Body of pancreas (tissue), 4 donors: ENCODE measurements around the gene UBE2I. TPM values are rescaled to one million over a fixed set of nuclear protein-coding genes. Genes with fewer than 3 reads are reported as not detected.
"Not testable (repeated sequence)": the region's sequence is repeated elsewhere in the genome, so short reads cannot be mapped to it uniquely, and the experiment has no call there.

Experiments
- ATAC-seq: fragments of 150-250 bp; one replicate; pipeline ENCODE4 v1.9.1; 2016
- DNase-seq, 4 donors: peaks; one replicate each; pipeline ENCODE4 v3.0.0-alpha.2; 2019
- H3K27ac ChIP-seq, 4 donors: fragments of 200-600 bp; sonication (generic); 1 replicate in 3 of 4; 2 replicates in 1 of 4; pipeline versions ENCODE4 v1.5.1 to v1.6.1; 2016 to 2019; ENCODE audit warnings: mild to moderate bottlenecking in 1 of 4, mixed read lengths in 1 of 4, moderate library complexity in 1 of 4
- H3K27me3 ChIP-seq, 2 donors: fragments of 200-600 bp; sonication (generic); one replicate each; pipeline ENCODE4 v1.6.0; 2016; ENCODE audit warnings: mild to moderate bottlenecking in 1 of 2
- H3K36me3 ChIP-seq, 2 donors: fragments of 200-600 bp; sonication (generic); replicated peaks in 1 of 2; 2 replicates each; pipeline ENCODE4 v1.5.1; 2016; ENCODE audit warnings: low read depth in 2 of 2; ENCODE audit not compliant: insufficient read depth in 1 of 2
- H3K4me1 ChIP-seq: fragments of 200-600 bp; sonication (generic); one replicate; pipeline ENCODE4 v1.6.0; 2016
- H3K4me3 ChIP-seq, 2 donors: fragments of 200-600 bp; sonication (generic); 1 replicate in 1 of 2; 2 replicates in 1 of 2; pipeline ENCODE4 v1.5.1; 2016 to 2019
- H3K9me3 ChIP-seq, 3 donors: fragments of 200-600 bp; sonication (generic); 1 replicate in 2 of 3; 2 replicates in 1 of 3; pipeline ENCODE4 v1.5.1; 2016
- CTCF ChIP-seq, 7 experiments: fragments of 450-650 bp in 4 of 7; fragments of 200-600 bp in 3 of 7; sonication (generic) in 3 of 7; IDR thresholded peaks; one replicate each; pipeline ENCODE4 v1.5.1; 2016 to 2019; ENCODE audit warnings: antibody characterized with exemption in 7 of 7
- POLR2A ChIP-seq, 3 donors: fragments of 450-650 bp; IDR thresholded peaks; one replicate each; pipeline ENCODE4 v1.6.1; 2016; ENCODE audit warnings: antibody characterized with exemption in 3 of 3, mild to moderate bottlenecking in 2 of 3
- WGBS, 2 donors: methylation state at CpG; one replicate each; pipeline ENCODE4 v1.1.5; 2017; 5-methylcytosine and 5-hydroxymethylcytosine counted together
- intact Hi-C: fragments of 100-400 bp; cut with DNase I; formaldehyde crosslinking; loops from one replicate; pipeline ENCODE4 v1.15.1; 2023
- total RNA-seq, 2 donors: library from RNA; depleted of rRNA; stranded (reverse); fragments of >200 nt; gene quantifications; one replicate each; pipeline ENCODE4 v1.1.0, GENCODE V29; 2016

Gene UBE2I
- total RNA-seq, 2 donors from 2014 or later = 25.9 to 81.7 TPM

DNA sequence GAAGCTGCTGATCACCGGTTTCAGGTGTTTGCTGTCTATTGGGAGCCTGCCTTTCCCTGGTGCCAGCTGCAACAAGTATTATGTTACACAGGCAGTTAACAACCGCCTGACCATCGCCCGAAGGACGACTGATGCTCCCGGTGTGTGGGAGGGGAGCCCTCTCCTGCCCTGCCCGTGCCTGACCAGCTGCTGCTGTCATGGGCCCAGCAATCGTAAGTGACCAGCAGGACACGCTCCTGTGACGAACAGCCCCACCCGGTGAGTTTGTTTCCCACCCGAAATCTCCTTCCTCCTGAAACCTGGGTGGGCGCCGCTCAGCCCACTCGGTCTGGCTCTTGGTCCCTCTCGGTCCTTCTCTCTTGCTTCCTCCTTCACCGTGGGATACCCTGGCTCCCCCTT lies 17.9 kb upstream of the UBE2I start:
- Histone ChIP-seq H3K9me3 (no peaks in the 10 kb centered on the region), H3K27me3 (peaks cover 0 to 7% of the 10 kb centered on the region in 2 donors), H3K4me3 (no peak overlapping the region), H3K4me1 (peaks cover 6% of the 10 kb centered on the region), H3K27ac (no peak overlapping the region), H3K36me3 (no peaks in the 10 kb centered on the region)
- no peak for DNase-seq
- TF ChIP-seq CTCF (IDR thresholded peaks at IDR 0.05) (no peak), POLR2A (IDR thresholded peaks at IDR 0.05) (no peak)
- ATAC-seq = no peak
- intact Hi-C loops = no loop called here
- 67 to 72% methylated on average over 10 to 17 of the region's 17 CpGs for WGBS, 2 donors

- H3K4me1 ChIP-seq = peaks cover 12% of the 10 kb centered on the region
- H3K4me3 ChIP-seq, H3K9me3 ChIP-seq, ATAC-seq, DNase-seq, H3K27ac ChIP-seq, intact Hi-C loops, H3K27me3 ChIP-seq, H3K36me3 ChIP-seq: not testable (repeated sequence)
- whole genome bisulfite sequencing, 2 donors = 76 to 83% methylated on average over 6 of the region's 6 CpGs
Measured at GRCh38 chr16:1292208-1292607, 17.2 kb upstream of the UBE2I start.

- H3K27me3 ChIP-seq, H3K36me3 ChIP-seq, DNase-seq, H3K27ac ChIP-seq, intact Hi-C loops, H3K4me3 ChIP-seq, H3K9me3 ChIP-seq, ATAC-seq: not testable (repeated sequence)
- WGBS, 2 donors = 72 to 73% methylated on average over 7 to 8 of the region's 8 CpGs
- H3K4me1 ChIP-seq = peaks cover 18% of the 10 kb centered on the region
Measured at GRCh38 chr16:1292808-1293207, 16.6 kb upstream of the UBE2I start.

- intact Hi-C loops = no loop called here
- no peak for ATAC-seq
- H3K36me3 ChIP-seq = no peaks in the 10 kb centered on the region
- no peak overlapping the region for H3K27ac ChIP-seq
- DNase-seq = no peak
- H3K27me3 ChIP-seq = peaks cover 0 to under 1% of the 10 kb centered on the region in 2 donors
- H3K9me3 ChIP-seq = no peaks in the 10 kb centered on the region
- WGBS, 2 donors = 67 to 74% methylated on average over 11 of the region's 11 CpGs
- H3K4me1 ChIP-seq = peaks cover 28% of the 10 kb centered on the region
- TF ChIP-seq POLR2A (IDR thresholded peaks at IDR 0.05) = no peak
- TF ChIP-seq CTCF (IDR thresholded peaks at IDR 0.05) = no peak
- H3K4me3 ChIP-seq = no peak overlapping the region
Measured at GRCh38 chr16:1293921-1294656, 15.3 kb upstream of the UBE2I start.

DNA sequence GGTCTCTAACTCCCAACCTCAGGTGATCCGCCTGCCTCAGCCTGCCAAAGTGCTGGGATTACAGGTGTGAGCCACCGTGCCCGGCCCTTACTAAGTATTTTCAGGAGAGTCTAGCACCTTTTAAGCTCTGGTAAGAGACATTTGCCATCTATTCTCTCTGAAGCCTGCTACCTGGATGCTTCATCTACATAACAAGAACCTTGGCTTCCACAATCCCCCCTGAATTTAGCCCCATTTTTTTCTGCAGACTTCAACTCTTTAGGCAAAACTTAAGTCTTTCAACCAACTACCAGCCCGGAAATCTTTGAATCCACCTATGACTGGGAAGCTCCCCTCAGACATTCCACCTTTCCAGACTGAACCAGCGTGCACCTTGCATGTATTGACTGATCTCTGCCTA lies 14.0 kb upstream of the UBE2I start:
- no peaks in the 10 kb centered on the region for H3K27me3 ChIP-seq
- no peak overlapping the region for H3K4me3 ChIP-seq
- DNase-seq = no peak
- no peak for ATAC-seq
- intact Hi-C loops = no loop called here
- peaks cover 41% of the 10 kb centered on the region for H3K4me1 ChIP-seq
- TF ChIP-seq POLR2A (IDR thresholded peaks at IDR 0.05) (no peak), CTCF (IDR thresholded peaks at IDR 0.05) (no peak)
- no peak overlapping the region for H3K27ac ChIP-seq
- H3K9me3 ChIP-seq = no peaks in the 10 kb centered on the region
- no peaks in the 10 kb centered on the region for H3K36me3 ChIP-seq
- WGBS, 2 donors = 72 to 81% methylated on average over 5 of the region's 5 CpGs

DNA sequence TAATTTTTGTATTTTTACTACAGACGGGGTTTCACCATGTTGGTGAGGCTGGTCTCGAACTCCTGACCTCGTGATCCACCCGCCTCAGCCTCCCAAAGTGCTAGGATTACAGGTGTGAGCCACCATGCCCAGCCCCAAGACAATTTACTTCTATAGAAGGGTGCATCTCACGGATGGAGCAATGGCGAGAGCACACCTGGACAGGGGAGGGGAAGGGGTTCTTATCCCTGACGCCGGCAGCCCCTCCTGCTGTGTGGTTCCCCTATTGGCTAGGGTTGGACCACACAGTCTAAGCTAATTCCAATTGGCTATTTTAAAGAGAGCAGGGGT lies 12.8 kb upstream of the UBE2I start:
- ATAC-seq, DNase-seq, H3K9me3 ChIP-seq, intact Hi-C loops, H3K36me3 ChIP-seq, H3K27me3 ChIP-seq, H3K4me3 ChIP-seq: not testable (repeated sequence)
- Histone ChIP-seq H3K4me1 (peaks cover 52% of the 10 kb centered on the region), H3K27ac (peak overlapping the region; percentile 59 to 83 (median 74))
- WGBS, 2 donors = 82 to 93% methylated on average over 3 to 8 of the region's 8 CpGs
